HL-60 (cell line): ENCODE measurements around the gene CAP1.

Source experiments
- DNase-seq, 2 experiments: peaks; one replicate each; pipeline ENCODE4 v3.0.0-alpha.2; 2010 to 2020; ENCODE audit warnings: low read depth in 1 of 2, low spot score in 1 of 2
- H3K27ac ChIP-seq: fragments of 250-450 bp; sonication (Bioruptor Pico); replicated peaks from 2 replicates; pipeline ENCODE4 v1.5.1; 2020; ENCODE audit warnings: mild to moderate bottlenecking, moderate library complexity
- H3K27me3 ChIP-seq: fragments of 250-450 bp; sonication (Bioruptor Pico); 2 replicates; pipeline ENCODE4 v1.5.1; 2021; ENCODE audit warnings: mild to moderate bottlenecking, moderate library complexity; ENCODE audit not compliant: insufficient read depth, poor library complexity, severe bottlenecking
- H3K4me3 ChIP-seq: replicated peaks from 2 replicates; pipeline ENCODE4 v1.5.1; 2011; ENCODE audit warnings: mild to moderate bottlenecking, control low read depth, low read length; ENCODE audit not compliant: insufficient read depth
- GABPA ChIP-seq: IDR thresholded peaks from 2 replicates; pipeline ENCODE4 v1.6.1; 2012; ENCODE audit warnings: low read depth
- POLR2AphosphoS5 ChIP-seq: IDR thresholded peaks from 2 replicates; pipeline ENCODE4 v1.6.1; 2012; ENCODE audit warnings: low read depth
- SPI1 ChIP-seq: IDR thresholded peaks from 2 replicates; pipeline ENCODE4 v1.6.1; 2012; ENCODE audit warnings: low read depth, mild to moderate bottlenecking, borderline replicate concordance
- TF ChIP-seq, protein P1 (sequence below): IDR thresholded peaks from 2 replicates; pipeline ENCODE4 v1.6.1; 2012; ENCODE audit warnings: low read depth; ENCODE audit not compliant: insufficient replicate concordance
- TF ChIP-seq, protein P2 (sequence below): IDR thresholded peaks from one replicate; pipeline ENCODE4 v1.5.1; 2011; ENCODE audit warnings: low read length, control low read depth, inconsistent platforms; ENCODE audit not compliant: insufficient read depth

CAP1 gene

DNA sequence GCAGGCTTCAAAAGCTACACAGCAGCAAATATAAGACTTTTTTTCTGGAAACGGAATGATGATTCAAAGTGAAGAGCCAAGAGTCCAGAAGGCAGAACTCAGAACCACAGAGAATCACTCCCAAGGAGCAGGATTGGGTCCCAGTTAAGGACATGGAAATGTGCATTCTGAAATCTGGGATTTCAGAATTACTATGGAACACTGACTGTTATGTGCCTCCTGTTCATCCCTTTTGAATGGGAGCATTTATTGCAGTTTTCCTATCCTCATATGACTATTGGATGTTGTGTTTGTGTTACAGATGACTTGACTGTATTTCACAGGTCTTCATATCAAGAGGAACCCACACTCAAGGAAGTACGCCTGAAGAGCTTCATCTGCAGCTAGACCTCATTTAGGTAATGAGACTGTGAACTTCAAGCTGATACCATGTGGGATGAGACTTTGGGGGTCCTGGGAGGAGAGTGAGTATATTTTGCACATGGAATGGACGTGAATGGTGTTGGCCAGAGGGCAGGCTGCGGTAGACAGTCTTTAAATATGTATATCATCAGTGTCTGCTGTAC is 17.1 kb upstream of the CAP1 start:
- Histone ChIP-seq H3K4me3 (no peak overlapping the region), H3K27ac (no peak overlapping the region), H3K27me3 (no peaks in the 10 kb centered on the region)
- TF ChIP-seq POLR2AphosphoS5 (no peak), GABPA (no peak), SPI1 (no peak)
- TF ChIP-seq, protein P1, sequence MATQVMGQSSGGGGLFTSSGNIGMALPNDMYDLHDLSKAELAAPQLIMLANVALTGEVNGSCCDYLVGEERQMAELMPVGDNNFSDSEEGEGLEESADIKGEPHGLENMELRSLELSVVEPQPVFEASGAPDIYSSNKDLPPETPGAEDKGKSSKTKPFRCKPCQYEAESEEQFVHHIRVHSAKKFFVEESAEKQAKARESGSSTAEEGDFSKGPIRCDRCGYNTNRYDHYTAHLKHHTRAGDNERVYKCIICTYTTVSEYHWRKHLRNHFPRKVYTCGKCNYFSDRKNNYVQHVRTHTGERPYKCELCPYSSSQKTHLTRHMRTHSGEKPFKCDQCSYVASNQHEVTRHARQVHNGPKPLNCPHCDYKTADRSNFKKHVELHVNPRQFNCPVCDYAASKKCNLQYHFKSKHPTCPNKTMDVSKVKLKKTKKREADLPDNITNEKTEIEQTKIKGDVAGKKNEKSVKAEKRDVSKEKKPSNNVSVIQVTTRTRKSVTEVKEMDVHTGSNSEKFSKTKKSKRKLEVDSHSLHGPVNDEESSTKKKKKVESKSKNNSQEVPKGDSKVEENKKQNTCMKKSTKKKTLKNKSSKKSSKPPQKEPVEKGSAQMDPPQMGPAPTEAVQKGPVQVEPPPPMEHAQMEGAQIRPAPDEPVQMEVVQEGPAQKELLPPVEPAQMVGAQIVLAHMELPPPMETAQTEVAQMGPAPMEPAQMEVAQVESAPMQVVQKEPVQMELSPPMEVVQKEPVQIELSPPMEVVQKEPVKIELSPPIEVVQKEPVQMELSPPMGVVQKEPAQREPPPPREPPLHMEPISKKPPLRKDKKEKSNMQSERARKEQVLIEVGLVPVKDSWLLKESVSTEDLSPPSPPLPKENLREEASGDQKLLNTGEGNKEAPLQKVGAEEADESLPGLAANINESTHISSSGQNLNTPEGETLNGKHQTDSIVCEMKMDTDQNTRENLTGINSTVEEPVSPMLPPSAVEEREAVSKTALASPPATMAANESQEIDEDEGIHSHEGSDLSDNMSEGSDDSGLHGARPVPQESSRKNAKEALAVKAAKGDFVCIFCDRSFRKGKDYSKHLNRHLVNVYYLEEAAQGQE = no peak
- TF ChIP-seq, protein P2, sequence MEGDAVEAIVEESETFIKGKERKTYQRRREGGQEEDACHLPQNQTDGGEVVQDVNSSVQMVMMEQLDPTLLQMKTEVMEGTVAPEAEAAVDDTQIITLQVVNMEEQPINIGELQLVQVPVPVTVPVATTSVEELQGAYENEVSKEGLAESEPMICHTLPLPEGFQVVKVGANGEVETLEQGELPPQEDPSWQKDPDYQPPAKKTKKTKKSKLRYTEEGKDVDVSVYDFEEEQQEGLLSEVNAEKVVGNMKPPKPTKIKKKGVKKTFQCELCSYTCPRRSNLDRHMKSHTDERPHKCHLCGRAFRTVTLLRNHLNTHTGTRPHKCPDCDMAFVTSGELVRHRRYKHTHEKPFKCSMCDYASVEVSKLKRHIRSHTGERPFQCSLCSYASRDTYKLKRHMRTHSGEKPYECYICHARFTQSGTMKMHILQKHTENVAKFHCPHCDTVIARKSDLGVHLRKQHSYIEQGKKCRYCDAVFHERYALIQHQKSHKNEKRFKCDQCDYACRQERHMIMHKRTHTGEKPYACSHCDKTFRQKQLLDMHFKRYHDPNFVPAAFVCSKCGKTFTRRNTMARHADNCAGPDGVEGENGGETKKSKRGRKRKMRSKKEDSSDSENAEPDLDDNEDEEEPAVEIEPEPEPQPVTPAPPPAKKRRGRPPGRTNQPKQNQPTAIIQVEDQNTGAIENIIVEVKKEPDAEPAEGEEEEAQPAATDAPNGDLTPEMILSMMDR = no peak
- no peak for DNase-seq

DNA sequence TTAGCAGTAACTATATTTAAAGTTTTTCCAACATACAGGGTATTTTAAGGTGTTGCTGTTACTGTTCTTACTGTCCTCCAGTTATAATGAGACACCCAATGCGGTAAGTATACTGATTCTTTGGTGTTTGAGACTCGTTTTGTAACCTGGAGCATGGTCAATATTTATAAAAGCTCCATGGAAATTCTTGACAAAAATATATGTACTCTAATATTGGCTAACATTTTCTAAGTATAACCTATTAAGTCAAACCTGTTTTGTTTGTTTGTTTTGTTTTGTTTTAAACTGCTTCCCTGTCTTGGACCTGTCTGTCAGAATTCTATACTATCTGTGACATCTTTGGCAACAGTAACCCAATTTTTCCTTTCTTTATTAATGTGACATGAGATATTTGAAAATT is 15.9 kb upstream of the CAP1 start:
- no peak for DNase-seq
- TF ChIP-seq, protein P1 = no peak
- TF ChIP-seq, protein P2 = no peak
- TF ChIP-seq SPI1 (no peak), GABPA (no peak), POLR2AphosphoS5 (no peak)

DNA sequence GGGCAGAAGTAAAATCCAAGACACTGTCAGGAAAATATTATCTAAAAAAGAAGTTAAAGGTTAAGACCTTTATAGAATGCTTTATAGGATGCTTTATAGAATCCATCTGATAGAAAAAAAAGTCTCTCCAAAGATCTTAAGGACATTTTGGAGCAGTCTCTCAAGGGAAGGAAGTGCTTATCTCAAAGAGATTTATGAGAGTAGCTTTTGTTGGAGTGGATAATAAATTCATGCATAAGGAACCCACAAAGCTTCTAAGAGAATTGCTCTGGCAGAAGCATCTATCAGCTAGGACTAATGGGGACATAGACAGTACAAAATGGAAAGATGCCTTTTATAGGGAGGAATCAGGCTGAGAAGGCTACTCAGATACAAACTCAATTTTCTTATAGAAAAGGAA is 12.9 kb upstream of the CAP1 start:
- no peak for TF ChIP-seq SPI1
- TF ChIP-seq POLR2AphosphoS5 = no peak
- TF ChIP-seq, protein P1 = no peak
- TF ChIP-seq, protein P2 = no peak
- TF ChIP-seq GABPA = no peak
- DNase-seq = no peak
- no peak overlapping the region for H3K27ac ChIP-seq

More for the DNA sequence above, 15.9 kb upstream of the CAP1 start:
- H3K27me3 ChIP-seq = no peaks in the 10 kb centered on the region
- no peak overlapping the region for H3K27ac ChIP-seq
- no peak overlapping the region for H3K4me3 ChIP-seq

More for the DNA sequence above, 12.9 kb upstream of the CAP1 start:
- Histone ChIP-seq H3K4me3 (no peak overlapping the region), H3K27me3 (no peaks in the 10 kb centered on the region)
